HG02884 (cell line): ENCODE results near the gene SCN5A.

Experiments
- ATAC-seq: cut with Tn5 transposase; IDR thresholded peaks from one replicate; pipeline ENCODE4 v1.9.1; 2021; ENCODE audit warnings: mild to moderate bottlenecking, moderate library complexity; ENCODE audit not compliant: unreplicated experiment

SCN5A gene

DNA sequence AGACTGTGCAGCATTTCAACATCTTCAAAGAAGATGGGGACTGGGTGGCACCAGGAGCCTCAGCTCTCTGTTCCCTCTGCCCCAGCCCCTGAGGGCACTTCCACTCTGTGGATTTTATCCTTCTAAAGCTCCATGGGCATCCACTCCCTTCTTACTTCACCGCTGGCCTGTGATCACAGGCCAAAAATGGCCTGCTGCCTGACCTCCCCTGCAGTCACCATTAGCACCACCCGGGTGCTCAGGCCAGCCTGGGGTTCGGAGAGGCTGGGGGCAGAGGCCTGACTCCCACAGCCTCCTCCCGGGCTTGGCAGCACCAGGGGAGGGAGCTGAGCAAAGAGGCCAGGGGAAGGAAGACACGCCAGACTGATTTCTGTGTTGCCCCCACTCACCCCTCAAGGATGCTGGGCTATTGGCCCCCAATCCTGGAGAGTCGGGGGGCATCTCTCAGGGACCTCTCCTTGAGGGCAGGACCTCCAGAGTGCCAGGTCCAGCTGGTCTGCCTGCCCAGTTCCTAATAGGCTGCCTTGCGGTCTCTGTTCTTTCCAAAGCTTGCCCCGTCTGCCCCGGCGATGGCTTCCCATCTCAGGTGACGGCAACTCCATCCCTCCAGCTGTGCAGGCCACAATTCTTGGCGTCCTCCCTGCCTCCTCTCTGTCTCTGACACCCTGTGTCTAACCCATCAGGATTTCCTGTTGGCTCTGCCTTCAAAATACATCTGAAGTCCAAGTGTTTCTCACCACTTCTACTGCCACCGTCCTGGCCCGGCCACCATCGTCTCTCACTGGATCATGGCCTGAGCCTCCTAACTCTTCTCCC is 86.2 kb downstream of the SCN5A start:
- no peak for ATAC-seq

DNA sequence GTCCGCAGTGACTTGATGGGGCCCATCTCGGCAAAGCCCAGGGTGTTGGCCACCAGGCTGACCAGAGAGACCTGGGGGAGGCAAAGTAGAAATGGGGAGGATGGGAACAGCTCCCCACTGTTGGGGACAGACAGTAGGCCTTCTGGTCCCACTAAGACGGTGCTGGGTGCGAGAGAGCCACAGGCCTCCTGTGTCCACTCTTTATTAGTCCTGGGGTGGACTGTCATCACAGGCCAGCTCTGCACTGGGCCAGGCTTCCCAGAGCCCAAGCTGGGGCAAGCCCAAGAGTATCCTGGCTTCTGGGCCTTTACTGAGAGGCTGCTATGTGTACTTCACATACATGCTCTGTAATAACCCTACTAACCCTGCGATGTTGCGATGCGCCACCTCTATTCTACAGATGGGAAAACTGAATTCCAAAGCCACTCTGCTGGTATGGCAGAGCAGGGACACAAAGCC is 87.0 kb downstream of the SCN5A start:
- ATAC-seq: no peak

DNA sequence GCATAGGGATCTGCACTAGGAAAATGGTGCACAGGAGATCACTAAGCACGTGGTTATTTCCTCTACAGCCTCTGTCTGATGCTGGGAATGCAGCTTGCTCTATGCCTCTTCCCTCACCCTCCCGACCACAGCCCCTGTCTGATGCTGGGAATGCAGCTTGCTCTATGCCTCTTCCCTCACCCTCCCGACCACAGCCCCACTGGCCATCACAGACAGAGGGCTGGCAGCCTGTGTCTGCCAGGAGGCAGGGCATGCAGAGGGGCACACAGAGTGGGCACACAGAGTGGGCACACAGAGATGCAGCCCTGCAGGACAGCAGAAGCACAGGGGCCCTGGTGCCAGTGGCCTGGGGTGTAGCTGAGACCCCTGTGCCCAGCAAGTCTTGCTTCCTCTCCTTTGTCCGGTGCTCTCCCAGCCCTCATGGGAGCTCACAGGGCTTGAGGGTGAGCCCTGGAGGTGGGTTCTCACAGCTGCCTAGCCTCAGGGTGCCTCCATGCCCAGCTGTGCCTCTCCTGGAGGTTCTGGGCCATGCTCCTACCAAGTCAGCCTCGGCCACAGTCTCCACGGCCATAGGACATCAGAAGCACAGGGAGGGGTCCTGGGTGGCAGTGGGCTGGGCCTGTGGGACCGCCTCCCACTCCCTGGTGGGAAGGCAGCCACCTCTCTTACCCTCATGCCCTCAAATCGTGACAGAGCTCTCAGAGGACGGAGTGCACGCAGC is 87.6 kb downstream of the SCN5A start:
- no peak for ATAC-seq

DNA sequence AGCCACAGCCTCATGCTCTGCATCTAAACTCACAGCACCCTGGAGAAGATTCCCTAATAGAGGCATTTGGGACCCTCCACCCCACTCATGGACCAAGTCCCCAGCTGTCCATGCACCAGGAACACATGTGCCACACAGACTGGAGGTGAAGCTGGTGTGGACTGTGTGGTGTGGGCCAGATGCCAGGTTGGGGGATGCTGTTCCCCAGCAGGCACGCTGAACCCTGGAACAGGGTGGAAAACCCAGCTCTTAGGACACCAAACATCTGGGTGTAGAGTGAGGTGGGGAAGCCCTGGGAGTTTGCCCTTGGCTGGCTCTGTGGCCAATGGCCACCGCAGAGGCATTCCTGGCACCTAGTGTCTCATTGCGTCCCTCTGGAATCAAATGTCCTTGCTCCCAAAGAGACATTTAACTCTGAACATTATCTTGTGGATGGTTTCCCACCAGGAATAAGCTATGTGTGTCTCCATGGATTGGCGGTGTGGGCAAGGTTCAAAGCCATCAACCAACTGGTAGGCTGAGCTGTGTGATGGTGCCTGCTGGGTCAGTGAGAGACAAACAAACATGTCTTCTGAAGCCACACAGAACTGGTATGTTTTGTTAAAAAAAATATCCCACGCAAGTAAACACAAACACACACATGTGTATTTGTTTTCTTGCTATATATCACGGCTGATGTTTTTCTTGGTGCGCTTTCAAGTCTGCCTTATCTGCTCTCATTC is 88.3 kb downstream of the SCN5A start:
- ATAC-seq: no peak

DNA sequence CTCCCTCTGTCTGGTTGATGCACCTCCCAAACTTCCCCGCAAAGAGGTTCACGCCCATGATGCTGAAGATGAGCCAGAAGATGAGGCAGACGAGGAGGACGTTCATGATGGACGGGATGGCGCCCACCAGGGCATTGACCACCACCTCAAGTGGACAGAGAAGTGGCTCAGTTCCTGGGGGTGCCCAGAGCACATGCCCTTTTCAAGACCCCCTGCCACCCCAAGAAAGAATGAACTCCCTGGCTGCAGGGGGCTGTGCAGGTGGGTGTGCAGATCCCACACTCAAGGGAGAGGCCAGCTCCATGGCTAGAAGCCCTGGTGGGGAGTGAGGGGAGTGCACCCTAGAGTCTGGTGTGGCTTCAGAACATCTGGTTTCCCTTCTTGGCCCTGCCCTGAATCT is 89.2 kb downstream of the SCN5A start:
- no peak for ATAC-seq

DNA sequence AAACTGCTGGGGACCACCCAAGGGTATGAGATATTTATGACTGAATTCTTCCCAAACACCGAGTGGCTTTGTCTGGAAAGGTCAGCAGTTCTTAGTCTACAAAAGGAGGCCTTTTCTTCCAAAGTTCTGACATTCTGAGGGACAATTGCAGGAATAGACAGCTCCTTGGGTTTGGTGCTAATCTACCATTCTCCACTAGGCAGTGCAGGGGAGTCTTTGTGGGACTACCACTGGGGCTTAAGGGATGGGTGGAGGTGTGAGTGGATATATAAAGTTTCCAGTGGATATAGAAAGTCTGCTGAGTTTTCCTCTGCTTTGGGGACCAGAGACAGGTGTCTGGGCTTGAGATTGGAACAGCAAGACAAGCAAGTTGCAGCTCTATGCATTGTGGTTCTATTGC is 90.6 kb downstream of the SCN5A start:
- ATAC-seq: no peak

DNA sequence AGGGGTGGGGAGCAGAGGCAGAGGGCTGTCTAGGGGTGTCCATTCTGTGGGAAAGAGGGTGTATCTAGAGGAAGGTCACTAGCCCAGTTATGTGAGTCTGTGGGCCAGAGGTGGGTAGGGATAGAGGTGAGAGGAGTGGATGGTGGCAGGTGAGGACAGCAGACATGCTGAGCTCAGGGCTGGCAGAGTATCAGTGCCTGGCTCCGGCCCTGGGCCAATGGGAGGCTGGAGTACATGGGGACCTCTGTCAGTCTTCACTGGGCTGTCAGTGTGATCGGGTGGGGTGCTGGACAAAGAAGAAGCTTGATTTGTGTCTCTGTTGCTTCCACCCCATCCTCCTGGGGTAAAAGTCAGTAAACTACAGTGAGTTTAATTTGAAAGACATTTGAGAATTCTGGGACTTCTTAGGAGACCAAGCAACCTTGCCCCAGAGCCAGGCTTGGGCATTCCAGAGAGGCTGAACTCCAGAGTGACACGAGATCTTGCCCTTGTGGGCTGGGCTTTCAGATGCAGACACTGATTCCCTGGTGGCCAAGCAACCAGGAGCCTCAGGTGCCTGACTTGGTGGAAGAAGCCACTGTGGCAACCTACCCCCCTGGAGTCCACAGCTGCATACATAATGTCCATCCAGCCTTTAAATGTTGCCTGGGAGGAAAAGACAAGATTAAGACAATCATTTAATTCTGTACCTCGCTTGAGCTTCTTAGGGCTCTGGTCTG is 92.7 kb downstream of the SCN5A start:
- ATAC-seq: no peak

DNA sequence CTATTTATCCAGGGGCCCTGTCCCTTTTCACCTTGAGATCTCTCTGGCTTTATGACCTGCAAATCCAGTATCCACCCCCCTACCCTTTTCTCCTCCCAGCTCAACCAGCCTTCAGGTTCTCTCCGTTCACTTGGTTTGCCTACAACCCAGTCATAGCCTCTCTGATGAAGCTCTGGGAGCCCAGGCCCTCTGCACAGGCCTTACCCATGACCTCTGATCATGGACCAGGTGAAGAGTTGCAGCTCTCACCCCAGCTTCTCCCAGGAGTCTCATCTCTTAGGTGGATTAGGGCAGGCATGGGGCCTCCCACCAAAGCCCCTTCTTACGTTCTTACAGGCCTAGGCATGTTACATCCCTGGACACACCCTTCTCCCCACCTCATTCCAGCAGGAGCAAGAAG is 93.6 kb downstream of the SCN5A start:
- ATAC-seq: no peak

DNA sequence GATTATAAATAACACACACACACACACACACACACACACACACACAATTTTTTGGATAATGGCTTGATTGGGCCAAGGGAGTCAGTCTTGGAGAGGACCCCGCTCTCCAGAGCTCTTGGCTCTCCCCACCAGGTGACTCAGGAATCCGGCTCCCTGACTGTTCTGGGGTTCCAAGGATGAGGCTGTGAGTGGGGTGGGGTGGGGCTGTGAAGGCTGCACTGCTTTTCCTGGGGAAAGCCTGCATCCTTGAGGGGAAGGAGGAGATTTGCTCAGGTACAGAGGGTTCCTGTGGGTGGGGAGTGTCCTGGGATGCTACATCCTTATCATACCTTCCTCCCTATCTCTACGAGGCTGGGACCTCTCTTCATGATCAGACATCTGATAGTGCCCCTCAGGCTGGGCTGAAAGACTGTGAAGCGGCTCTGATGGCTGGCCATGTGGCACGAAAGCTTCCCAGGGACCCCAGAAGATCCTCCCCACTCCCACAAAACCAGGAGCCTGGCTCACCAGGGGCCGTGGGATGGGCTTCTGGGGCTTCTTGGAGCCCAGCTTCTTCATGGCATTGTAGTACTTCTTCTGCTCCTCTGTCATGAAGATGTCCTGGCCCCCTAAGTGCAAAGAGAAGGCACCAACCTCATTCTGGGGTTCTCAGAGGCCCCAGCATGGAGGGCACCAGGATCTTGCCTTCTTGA is 94.2 kb downstream of the SCN5A start:
- no peak for ATAC-seq

DNA sequence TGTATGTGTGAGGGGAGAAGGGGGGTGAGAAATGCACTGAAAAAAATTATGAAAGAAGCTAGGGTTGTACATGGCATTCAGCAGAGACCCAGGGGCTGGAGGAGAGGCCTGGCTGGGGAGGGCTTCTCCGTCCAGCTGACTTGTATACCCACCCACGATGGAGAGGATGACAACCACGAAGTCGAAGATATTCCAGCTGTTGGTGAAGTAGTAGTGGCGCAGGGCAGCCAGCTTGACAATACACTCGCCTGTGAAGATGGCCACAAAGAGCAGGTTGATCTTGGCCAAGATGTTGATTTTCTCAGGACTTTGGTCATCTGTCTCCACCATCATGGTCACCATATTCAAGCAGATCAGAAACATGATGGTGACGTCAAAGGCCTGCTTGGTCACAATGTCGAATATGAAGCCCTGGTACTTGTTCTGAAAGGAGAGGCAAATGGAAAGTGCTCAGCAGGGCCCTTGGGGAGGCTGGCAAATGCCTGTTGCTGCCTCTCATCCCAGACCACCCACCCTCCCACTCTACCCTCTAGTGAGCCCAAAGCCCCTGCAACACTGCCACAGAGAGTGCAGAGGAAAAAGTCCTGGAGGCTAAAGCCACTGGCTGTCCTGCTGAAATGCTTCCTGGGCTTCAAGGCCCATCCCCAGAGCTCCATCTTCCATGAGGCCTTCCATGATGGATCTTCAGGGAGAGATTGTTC is 95.2 kb downstream of the SCN5A start:
- no peak for ATAC-seq

DNA sequence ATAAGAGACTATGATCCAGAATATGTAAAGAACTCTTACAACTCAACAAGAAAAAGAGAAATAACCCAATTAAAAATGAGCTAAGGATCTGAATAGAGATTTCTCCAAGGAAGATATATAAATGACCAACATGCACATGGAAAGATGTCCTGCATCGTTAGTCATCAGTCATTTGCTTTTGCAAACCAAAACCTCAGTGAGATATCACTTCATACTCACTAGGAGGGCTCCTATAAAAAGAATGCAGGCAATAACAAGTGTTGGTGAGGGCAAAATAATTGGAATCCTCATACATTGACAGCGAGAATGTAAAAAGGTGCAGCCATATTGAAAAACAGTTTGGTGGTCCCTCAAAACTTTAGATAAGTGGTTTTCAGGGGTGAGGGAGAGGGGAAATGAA is 96.4 kb downstream of the SCN5A start:
- ATAC-seq: no peak

DNA sequence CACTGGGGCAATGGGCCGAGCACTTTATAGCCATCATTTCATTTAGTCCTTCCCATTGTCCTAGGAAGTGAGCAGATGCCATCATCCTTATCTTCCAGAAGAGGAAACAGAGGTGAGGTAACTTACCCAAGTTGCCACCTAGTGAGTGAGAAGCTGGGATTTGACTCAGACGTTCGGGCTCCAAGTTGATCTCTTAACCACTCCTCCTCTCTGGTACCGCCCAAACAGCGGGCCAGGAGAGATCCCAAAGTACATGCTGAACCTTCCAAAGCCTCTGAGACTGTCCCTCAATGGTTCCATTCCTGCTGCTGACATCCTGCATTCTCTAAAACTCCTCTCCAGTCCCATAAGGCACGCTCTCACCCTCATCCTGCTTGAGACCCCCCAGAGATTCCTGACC is 97.1 kb downstream of the SCN5A start:
- no peak for ATAC-seq

DNA sequence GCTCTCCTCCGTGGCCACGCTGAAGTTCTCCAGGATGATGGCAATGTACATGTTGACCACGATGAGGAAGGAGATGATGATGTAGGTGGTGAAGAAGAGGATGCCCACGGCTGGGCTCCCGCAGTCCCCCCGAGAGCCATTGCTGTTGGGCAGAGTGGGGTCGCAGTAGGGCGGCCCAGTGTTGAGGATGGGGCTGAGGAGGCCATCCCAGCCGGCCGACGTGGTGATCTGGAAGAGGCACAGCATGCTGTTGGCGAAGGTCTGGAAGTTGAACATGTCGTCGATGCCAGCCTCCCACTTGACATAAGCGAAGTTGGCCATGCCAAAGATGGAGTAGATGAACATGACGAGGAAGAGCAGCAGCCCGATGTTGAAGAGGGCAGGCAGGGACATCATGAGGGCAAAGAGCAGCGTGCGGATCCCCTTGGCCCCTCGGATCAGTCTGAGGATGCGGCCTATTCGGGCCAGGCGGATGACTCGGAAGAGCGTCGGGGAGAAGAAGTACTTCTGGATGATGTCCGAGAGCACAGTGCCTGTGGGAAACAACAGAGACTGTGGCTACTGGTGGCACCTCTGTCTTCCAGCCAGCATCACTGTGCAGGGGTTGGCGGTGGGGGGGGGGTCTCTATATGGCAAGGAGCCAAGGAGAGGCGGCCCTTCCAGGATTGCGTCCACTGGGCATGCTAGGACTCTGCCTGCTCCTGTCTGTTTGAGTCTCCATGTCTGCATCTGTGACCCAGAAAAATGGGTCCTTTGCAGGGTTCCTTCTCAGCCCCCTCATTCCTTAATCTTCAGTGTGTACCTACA is 98.3 kb downstream of the SCN5A start:
- no peak for ATAC-seq

DNA sequence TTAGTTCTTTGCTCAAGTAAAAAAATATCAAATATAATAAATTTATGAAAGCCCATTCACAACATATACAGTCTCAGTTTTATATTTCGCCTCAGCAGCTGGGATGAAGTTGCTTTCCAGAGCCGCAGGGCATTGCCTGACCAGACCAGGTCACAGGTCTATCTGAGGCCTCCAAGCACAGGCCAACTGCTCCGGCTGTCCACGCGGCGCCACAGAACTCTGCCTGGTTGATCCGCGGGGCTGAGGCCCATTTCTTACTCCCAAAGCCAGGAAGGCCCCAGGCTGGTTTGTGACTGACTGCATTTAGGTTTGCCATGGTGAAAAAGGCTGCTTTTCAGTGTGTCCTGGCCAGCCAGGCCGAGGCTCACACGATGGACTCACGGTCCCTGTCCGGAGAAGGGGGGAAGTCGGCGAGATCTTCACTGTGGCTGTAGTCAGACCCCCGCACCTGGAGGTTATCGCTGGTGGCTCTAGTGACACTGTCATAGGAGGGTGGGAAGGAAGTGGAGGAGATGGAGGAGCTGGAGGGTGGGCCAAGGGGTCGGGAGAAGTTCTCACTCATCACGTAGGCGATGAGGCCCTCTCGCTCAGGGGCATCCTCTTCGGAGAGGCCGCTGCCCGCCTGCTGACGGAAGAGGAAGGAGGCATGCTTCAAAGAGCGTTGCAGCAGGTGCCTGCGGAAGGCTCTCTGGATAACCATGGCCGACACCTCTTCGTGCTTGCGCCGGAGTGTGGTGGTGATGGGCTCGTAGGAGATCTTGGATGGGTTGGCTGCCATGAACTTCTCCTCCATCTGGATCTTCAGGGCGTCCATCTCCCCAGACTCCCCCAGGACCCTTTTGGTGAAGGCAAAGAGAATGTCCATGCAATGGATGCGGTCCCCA is 99.3 kb downstream of the SCN5A start:
- ATAC-seq: no peak

DNA sequence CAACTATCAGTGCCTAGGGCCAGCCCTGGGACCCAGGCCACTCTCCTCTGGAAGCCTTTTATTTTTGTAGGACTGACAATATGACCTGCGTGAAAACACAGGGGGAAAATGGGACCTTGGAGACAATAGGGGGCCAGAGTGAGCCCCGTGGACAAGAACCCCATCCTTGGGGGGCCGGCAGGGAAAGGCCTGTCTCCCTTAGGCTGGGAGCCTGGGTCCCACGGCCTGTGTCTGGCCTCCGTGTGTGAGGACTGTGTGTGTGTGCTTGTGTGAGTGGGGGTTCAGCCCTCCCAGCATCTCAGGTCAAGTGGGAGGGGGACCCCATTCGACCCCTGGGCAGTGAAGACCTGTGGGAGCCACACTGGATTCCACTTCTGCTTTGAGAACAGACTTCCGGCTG is 100.0 kb downstream of the SCN5A start:
- no peak for ATAC-seq

DNA sequence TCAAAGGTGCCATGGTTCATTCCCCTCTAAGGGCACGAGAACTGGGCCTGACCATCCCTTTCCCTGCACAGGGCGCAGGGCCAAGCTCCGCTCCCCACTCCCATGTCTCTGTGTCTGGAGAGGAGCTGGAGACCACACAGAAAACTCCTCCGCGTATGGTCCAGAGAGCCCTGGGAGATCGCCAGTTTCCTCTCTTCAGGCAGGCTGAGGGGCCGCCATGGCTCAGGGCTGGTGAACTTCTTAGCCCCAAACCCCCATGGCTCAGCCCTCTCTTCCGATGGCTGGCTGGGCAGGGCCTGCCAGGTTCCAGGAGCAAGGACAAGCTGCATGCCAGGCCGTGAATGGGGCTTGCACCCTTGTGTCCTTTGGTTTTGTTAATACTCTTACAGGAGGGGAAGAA is 100.4 kb downstream of the SCN5A start:
- no peak for ATAC-seq

DNA sequence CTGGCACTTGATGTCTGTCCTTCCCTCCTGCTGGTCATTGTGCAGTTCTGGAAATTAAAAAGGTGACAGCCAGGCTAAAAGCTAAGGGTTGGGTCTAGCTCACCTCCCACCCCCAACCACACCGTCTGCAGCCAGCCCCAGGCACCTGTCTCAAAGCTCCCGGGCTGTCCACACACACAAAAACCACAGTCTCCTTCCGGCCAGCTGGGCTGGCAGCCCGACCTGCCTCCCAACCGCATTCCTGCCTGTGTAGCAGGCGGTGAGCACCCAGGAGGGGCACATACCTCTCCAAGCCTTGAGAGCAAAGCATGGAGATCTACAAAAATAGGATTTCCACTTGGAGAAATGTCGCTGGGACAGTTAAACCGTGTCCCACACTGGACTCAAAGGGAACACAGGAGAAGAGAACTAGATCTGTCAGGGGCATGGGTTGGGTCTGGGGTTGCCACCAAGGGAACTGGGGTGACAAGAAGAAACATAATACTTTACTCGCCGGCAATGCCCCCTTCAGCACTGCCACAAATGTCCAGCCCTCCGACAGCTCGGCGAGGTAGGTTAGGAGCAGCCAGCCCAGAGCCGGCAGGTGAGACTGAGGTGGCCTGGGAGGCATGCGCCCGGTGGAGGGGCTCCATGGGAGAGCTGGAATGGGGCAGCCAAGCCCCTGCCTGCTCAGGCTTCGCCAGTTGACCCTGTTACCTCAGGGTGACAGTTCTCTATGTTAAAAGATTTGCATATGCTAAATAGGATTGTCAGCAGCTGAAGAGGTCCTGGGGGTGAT is 101.1 kb downstream of the SCN5A start:
- ATAC-seq: no peak
